Heart right ventricle (tissue), 16 donors: ENCODE data around the gene THOP1. TPM values are rescaled to one million over a fixed set of nuclear protein-coding genes. Genes with fewer than 3 reads are reported as not detected.

Source experiments
- ATAC-seq, 8 donors: fragments of 200-7000 bp; cut with Tn5 transposase; one replicate each; pipeline ENCODE4 v1.9.1; 2020; ENCODE audit warnings: mild to moderate bottlenecking in 8 of 8, moderate library complexity in 8 of 8, moderate number of reproducible peaks in 1 of 8
- DNase-seq, 2 donors: peaks; one replicate each; pipeline ENCODE4 v3.0.0-alpha.2; 2020
- H3K27ac ChIP-seq, 10 donors: fragments of 200-600 bp; sonication (generic) in 2 of 10; one replicate each; pipeline versions ENCODE4 v1.5.0 to v1.8.0; 2020 to 2022; ENCODE audit warnings: mild to moderate bottlenecking in 3 of 10
- H3K27me3 ChIP-seq, 7 donors: fragments of 200-600 bp; one replicate each; pipeline ENCODE4 v1.8.0; 2021 to 2022; ENCODE audit warnings: mild to moderate bottlenecking in 2 of 7
- H3K36me3 ChIP-seq, 9 donors: fragments of 200-600 bp; sonication (generic) in 1 of 9; one replicate each; pipeline versions ENCODE4 v1.5.0 to v1.8.0; 2020 to 2022; ENCODE audit warnings: mild to moderate bottlenecking in 2 of 9
- H3K4me1 ChIP-seq, 9 donors: fragments of 200-600 bp; sonication (generic) in 1 of 9; one replicate each; pipeline versions ENCODE4 v1.5.0 to v1.8.0; 2020 to 2022; ENCODE audit warnings: mild to moderate bottlenecking in 4 of 9
- H3K4me3 ChIP-seq, 10 donors: fragments of 200-600 bp; sonication (generic) in 2 of 10; one replicate each; pipeline versions ENCODE4 v1.5.0 to v1.8.0; 2020 to 2022; ENCODE audit warnings: mild to moderate bottlenecking in 7 of 10, moderate library complexity in 2 of 10
- H3K9me3 ChIP-seq, 11 donors: fragments of 200-600 bp in 10 of 11; sonication (generic) in 2 of 11; one replicate each; pipeline versions ENCODE4 v1.5.0 to v1.8.0; 2013 to 2022; ENCODE audit warnings: mild to moderate bottlenecking in 2 of 11, control low read depth in 1 of 11, moderate library complexity in 1 of 11
- CTCF ChIP-seq, 9 donors: fragments of 200-600 bp; sonication (generic) in 2 of 9; IDR thresholded peaks; one replicate each; pipeline versions ENCODE4 v1.5.0 to v1.8.0; 2021 to 2022; ENCODE audit warnings: antibody characterized with exemption in 9 of 9, mild to moderate bottlenecking in 5 of 9, moderate library complexity in 1 of 9
- WGBS, 2 donors: extraction: QIAGEN DNeasy Blood & Tissue Kit; methylation state at CpG; one replicate each; pipeline ENCODE4 v1.1.7; 2013; ENCODE audit warnings: inconsistent platforms in 1 of 2; 5-methylcytosine and 5-hydroxymethylcytosine counted together
- intact Hi-C, 10 donors: fragments of 100-400 bp; cut with DNase I; formaldehyde crosslinking; loops; one replicate each; pipeline versions ENCODE4 v1.11.1 to v1.14.2; 2022
- polyA plus RNA-seq, 2 donors: library from polyadenylated mRNA; stranded (reverse); fragments of 200-250 nt; gene quantifications; one replicate each; pipeline ENCODE4 v1.2.3, GENCODE V29; 2013
- total RNA-seq, 10 donors: library from RNA; stranded (reverse); fragmentation: NEBNext Ultra II Directional in 3 of 10; extraction: Animal tissue kit (Norgen Biotek cat#: 25700) in 3 of 10; gene quantifications; one replicate each; pipeline versions ENCODE4 v1.2.1 to v1.2.4, GENCODE V29; 2021 to 2023
- donor health status: Arrhythmogenic right ventricular cardiomyopathy.
- donor health status: ischemic (EF 13 %, LVEDD 7.1; RV severe dilation, severe dysfunction).
- donor health status: healthy with polysubstance abuse.
- donor health status: DM: no; HTN: yes; CAD: no.
- donor health status: DM: no; HTN: no; CAD: no.
- donor health status: ischemic (EF 25% LVEDD 6.9; RV normal size, moderate dysfunction).
- donor health status: ischemic (EF 25% LVEDD 5.7; RV mildly dilated, moderate dysfunction).
- donor health status: healthy.
- donor health status: DM: yes; HTN: yes; CAD: no.
- donor health status: Ischemic cardiomyopathy.
- donor health status: ischemic (EF 35%, LVEDD 5.7; RV mildly dilated, moderate dysfunction).
- donor health status: nonischemic (EF 11% LVEDD 7.7; RV severe dilation, severe dysfunction).
- donor health status: DM: yes; HTN: yes; CAD: no.
- donor health status: PGD.
- donor health status: ischemic (EF 29% LVEDD 5.4; RV normal size, mild dysfunction).
- donor health status: nonischemic (EF 23%, LVEDD 6.1; RV moderate dilation, normal function).

The THOP1 gene
- total and polyA plus RNA-seq, 12 donors: 37.5 to 85.3 (median 45.2) TPM

GRCh38 chr19:2750808-2751437 is 34.4 kb upstream of the THOP1 start:
- Histone ChIP-seq H3K4me3 (no peak overlapping the region), H3K4me1 (peaks cover 0 to 8% (median 4%) of the 10 kb centered on the region in 9 donors), H3K27me3 (no peaks in the 10 kb centered on the region), H3K9me3 (no peaks in the 10 kb centered on the region), H3K27ac (no peak overlapping the region), H3K36me3 (peaks cover 0 to 31% (median 22%) of the 10 kb centered on the region in 9 donors)
- intact Hi-C loops: loop anchor here in 4 of 10 donors (2.0 to 10.0 kb wide), 6 partner anchors 89 to 286 kb away; no protein-coding TSS in a partner anchor
- WGBS, 2 donors: 76 to 79% methylated on average over 17 of the region's 17 CpGs
- TF ChIP-seq CTCF (IDR thresholded peaks at IDR 0.05): no peak
- DNase-seq: no peak
- ATAC-seq: no peak

- Histone ChIP-seq H3K4me1 (peaks cover 0 to 8% (median 4%) of the 10 kb centered on the region in 9 donors), H3K4me3 (no peak overlapping the region), H3K9me3 (no peaks in the 10 kb centered on the region), H3K36me3 (peaks cover 0 to 36% (median 27%) of the 10 kb centered on the region in 9 donors), H3K27ac (no peak overlapping the region), H3K27me3 (no peaks in the 10 kb centered on the region)
- no peak for TF ChIP-seq CTCF (IDR thresholded peaks at IDR 0.05)
- DNase-seq: no peak
- WGBS, 2 donors: 88% methylated on average over 21 of the region's 21 CpGs
- intact Hi-C loops: loop anchor here in 4 of 10 donors (2.0 to 10.0 kb wide), 6 partner anchors 89 to 287 kb away; no protein-coding TSS in a partner anchor
- no peak for ATAC-seq
These were observed 33.9 kb upstream of the THOP1 start for GRCh38 chr19:2751438-2751830.

GRCh38 chr19:2754659-2755447 is 30.4 kb upstream of the THOP1 start:
- Histone ChIP-seq H3K27ac (no peak overlapping the region), H3K4me3 (no peak overlapping the region), H3K27me3 (no peaks in the 10 kb centered on the region), H3K36me3 (peaks cover 0 to 69% (median 53%) of the 10 kb centered on the region in 9 donors), H3K4me1 (no peaks in the 10 kb centered on the region), H3K9me3 (no peaks in the 10 kb centered on the region)
- WGBS, 2 donors: 92 to 95% methylated on average over 42 to 43 of the region's 43 CpGs
- ATAC-seq: peak in 2 of 8 donors; percentile 15 to 18
- TF ChIP-seq CTCF (IDR thresholded peaks at IDR 0.05): no peak
- no peak for DNase-seq
- intact Hi-C loops: loop anchor here in 3 of 10 donors (5.0 to 10.0 kb wide), 4 partner anchors 93 to 290 kb away; no protein-coding TSS in a partner anchor

- no peaks in the 10 kb centered on the region for H3K9me3 ChIP-seq
- H3K27me3 ChIP-seq: no peaks in the 10 kb centered on the region
- H3K4me3 ChIP-seq: no peak overlapping the region
- no peak overlapping the region for H3K27ac ChIP-seq
- TF ChIP-seq CTCF (IDR thresholded peaks at IDR 0.05): no peak
- ATAC-seq (no peak), DNase-seq (no peak)
- WGBS, 2 donors: 92 to 96% methylated on average over 16 of the region's 16 CpGs
- intact Hi-C loops: loop anchor here in 1 of 10 donors (10.0 kb wide), 1 partner anchor 291 kb away; no protein-coding TSS in a partner anchor
- peaks cover 0 to 75% (median 58%) of the 10 kb centered on the region in 9 donors for H3K36me3 ChIP-seq
- no peaks in the 10 kb centered on the region for H3K4me1 ChIP-seq
These were observed 29.9 kb upstream of the THOP1 start for GRCh38 chr19:2755448-2755705.
